Bone marrow (tissue), 2 donors: ENCODE results near the gene GSTCD.
"Not testable (repeated sequence)": the region's sequence is repeated elsewhere in the genome, so short reads cannot be mapped to it uniquely, and the experiment has no call there.

Experiments used
- DNase-seq, 2 donors: peaks; one replicate each; lab custom pipeline; 2025; lab: John Stamatoyannopoulos, UW

The GSTCD gene

DNA sequence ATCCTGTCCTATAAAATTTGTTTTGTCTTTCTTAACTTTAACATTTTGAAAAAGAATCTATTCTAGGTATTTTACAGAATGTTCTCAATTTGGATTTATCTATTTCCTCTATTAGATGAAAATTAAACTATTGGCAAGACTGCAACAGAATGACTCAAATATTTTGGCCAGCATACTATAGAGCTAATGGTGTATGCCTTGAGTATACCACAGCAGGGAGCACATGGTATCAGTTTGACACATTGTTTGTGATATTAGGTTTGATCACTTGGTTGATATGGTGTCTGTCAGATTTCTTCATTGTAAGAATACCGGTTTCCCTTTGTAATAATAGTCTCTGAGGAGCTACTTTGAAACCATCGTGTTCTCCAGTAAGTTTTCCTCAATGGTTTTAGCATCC, 98.9 kb downstream of the GSTCD start:
- DNase-seq, result no peak

GRCh38 chr4:105808030-105808749, 99.6 kb downstream of the GSTCD start:
- DNase-seq, result no peak

- DNase-seq, result no peak
These were observed 100.1 kb downstream of the GSTCD start for GRCh38 chr4:105808750-105809041.

GRCh38 chr4:105815701-105816100, 107.1 kb downstream of the GSTCD start:
- DNase-seq, result no peak

DNA sequence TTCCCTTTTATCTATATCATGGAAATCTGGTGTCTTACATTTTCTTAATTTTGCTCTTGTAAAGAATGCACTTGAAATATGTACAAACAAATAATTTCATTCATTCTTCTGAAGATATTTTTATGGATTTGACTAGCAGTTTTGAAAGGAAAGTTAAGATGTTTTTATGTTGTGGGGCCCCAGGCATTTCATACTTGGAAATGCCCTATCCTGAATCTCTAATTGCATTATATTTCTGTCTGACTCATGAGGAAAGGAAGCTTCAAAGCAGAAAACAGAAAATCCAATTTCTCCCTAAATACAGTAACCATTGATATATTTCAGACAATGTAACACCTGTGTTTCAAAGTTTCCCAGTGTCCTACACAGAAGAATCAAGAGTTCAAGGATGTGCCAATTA, 113.5 kb downstream of the GSTCD start:
- DNase-seq, result no peak

DNA sequence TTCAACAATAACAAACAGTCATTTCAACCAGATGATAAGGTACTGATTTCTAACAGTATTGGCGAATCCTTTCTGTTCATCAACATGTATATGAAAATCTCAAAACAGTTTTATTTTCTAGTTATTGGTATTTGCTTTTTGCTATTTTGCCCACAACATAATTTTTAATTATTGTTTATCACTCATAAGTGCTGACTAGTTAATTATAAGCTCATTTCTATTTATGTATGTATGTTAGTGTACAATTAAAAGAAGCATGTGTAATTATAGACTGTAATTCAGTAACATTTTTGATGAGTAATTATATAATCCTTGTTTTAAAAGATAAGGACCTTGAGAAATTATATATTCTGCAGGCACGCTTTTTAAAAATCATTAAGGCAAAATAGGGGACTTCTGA, 119.5 kb downstream of the GSTCD start:
- no peak for DNase-seq

GRCh38 chr4:105831189-105831588, 122.6 kb downstream of the GSTCD start:
- no peak for DNase-seq

DNA sequence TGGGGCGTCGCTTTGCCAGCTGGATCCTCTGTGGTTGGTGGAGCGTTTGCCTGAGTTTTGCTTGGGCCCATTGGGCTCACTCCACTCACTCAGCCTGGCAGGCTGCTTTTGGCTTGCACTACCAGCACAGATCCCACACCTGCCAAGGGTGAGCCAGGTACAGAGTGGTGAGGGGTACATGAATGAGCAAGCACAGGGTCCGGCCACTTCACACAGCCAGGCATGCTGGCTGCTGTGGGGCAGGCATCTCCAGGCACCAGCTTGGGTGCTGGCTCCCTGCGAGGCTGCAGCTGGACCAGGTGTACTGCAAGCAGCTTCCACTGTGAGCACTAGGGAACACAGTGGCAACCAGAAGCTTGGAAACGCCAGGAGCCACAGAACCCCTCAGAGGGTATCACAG, 126.6 kb downstream of the GSTCD start:
- DNase-seq, result no peak

DNA sequence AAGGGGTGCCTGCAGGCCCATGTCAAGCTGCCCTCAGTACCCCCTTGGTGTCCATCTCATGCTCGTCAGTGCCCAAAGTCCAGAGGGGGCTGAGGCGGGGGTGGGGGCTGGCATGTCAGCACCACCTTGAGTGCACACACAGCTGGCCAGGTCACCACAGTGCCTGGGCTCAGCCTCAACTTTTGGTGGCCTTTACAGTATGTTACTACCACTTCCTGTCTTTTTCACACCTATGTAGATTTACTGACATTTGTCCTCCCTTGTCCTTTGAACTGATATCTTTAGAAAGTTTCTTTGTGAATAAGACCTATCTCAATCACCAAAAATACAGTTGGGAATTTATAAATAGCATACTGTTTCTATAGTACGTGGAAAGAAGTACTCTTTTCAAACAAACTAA, 128.0 kb downstream of the GSTCD start:
- no peak for DNase-seq

DNA sequence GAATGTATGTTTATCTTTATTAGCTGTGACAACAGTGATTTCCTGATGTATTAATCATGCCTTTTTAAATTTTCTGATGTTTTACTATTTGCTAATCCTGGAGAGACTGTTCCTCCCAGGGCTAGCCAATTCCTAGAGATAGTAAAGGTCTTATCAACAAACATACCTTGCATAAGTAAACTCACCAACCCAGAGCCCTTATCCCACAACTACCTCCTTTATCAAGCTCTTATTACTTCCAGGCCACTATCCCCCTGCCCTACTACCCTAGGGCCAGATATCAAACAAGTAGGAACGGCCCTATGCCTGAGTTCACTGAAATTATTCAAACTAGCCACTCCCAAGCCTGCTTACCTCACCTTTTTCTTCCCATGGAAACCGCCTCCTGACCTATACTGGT, 128.5 kb downstream of the GSTCD start:
- DNase-seq, result no peak

- no peak for DNase-seq
These were observed 129.5 kb downstream of the GSTCD start for GRCh38 chr4:105838082-105838481.

- no peak for DNase-seq
These were observed 132.0 kb downstream of the GSTCD start for GRCh38 chr4:105840426-105841174.

- no peak for DNase-seq
These were observed 135.4 kb downstream of the GSTCD start for GRCh38 chr4:105843941-105844340.

- DNase-seq, result no peak
These were observed 137.0 kb downstream of the GSTCD start for GRCh38 chr4:105845559-105845958.

DNA sequence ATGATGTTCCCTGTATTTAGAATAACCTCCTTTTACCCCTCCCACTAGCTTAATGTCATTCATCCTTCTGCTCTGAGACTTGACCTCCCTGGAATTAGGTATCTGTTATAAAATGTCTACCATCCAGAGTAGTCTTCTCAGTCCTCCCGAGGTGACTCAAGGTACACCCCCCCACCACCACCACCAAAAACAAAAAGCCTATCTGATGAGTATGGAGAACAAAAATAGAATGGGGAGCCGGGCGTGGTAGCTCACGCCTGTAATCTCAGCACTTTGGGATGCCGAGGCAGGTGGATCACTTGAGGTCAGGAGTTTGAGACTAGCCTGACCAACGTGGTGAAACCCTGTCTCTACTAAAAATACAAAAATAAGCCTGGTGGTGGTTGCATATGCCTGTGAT, 139.8 kb downstream of the GSTCD start:
- not testable (repeated sequence) for DNase-seq

GRCh38 chr4:105851196-105851595, 142.6 kb downstream of the GSTCD start:
- DNase-seq, result no peak

GRCh38 chr4:105852230-105852629, 143.6 kb downstream of the GSTCD start:
- not testable (repeated sequence) for DNase-seq

- DNase-seq, result no peak
These were observed 150.0 kb downstream of the GSTCD start for GRCh38 chr4:105858466-105859040.

GRCh38 chr4:105859233-105859632, 150.6 kb downstream of the GSTCD start:
- no peak for DNase-seq

DNA sequence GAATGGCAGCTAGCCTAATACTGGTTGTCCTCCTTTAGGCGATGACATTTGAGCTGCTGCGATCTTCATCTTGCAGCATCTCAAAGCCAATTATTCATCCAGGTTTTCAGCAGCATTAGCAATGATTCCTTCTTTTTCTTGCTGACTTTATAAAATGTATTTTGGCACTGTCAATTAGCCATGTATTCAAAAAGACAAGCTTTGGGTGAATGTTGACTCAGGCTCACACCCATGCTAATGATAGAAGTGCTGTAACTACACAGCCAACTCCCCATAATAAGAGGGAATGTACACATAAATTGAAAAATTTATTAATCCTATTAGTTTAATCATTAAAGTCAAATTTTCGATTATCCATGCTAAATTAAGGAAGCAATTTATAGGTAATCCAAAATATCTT, 162.4 kb downstream of the GSTCD start:
- DNase-seq, result no peak

GRCh38 chr4:105871997-105872396, 163.4 kb downstream of the GSTCD start:
- DNase-seq, result no peak

- DNase-seq, result no peak
These were observed 166.6 kb downstream of the GSTCD start for GRCh38 chr4:105875233-105875632.

GRCh38 chr4:105878668-105879067, 170.1 kb downstream of the GSTCD start:
- no peak for DNase-seq

DNA sequence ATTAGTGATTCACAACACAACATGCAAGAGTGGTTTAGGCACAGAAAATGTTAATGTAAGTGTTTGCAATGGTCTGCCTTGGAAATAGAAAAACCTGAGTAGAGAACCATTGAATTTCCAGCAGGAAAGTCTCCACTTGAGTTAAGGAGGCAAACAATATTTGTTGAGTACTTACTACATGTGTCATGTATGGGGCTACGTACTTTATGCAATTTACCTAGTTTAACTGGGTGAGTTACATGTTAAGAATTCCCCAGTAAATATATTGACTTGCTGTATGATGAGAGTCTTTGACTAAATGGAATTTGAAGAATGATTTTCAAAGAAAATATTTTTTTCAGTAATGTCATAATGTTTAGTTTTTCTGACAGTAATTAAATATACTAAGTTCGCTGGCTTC, 178.9 kb downstream of the GSTCD start:
- DNase-seq, result no peak
